SK-N-SH (cell line): Measurements from ENCODE around the gene CBX1. TPM values are rescaled to one million over a fixed set of nuclear protein-coding genes. Genes with fewer than 3 reads are reported as not detected.

Experiments used
- CTCF ChIA-PET: fragments of 300-600, 350-600 bp; formaldehyde crosslinking; extraction: SDS; loops from one replicate; lab custom pipeline; 2021; lab: Yijun Ruan, JAX
- POLR2A ChIA-PET: fragments of 350-600 bp; sonication (Branson Sonifier 250); formaldehyde crosslinking; extraction: SDS; loops from one replicate; lab custom pipeline; 2020; ENCODE audit warnings: antibody characterized with exemption, inconsistent platforms; lab: Yijun Ruan, JAX
- DNase-seq: peaks from one replicate; pipeline ENCODE4 v3.0.0; 2012
- H2AFZ ChIP-seq: fragments of 200-600 bp; sonication (generic); 2 replicates; pipeline ENCODE4 v1.8.1; 2016; ENCODE audit warnings: antibody characterized with exemption, mild to moderate bottlenecking, low read depth
- H3F3A ChIP-seq: fragments of 200-600 bp; sonication (generic); replicated peaks from 2 replicates; pipeline ENCODE3; 2016; ENCODE audit warnings: antibody characterized with exemption, mild to moderate bottlenecking; ENCODE audit not compliant: insufficient read depth
- H3K27ac ChIP-seq, 2 experiments: fragments of 200-500 bp in 1 of 2; fragments of 200-600 bp in 1 of 2; sonication (Bioruptor generic) in 1 of 2; sonication (generic), shearing (Covaris generic) in 1 of 2; 2 replicates each; pipeline versions ENCODE4 v1.5.1 to v1.6.1; 2014 to 2016; ENCODE audit warnings: low read depth in 2 of 2, inconsistent platforms in 1 of 2, low read length in 1 of 2, mild to moderate bottlenecking in 1 of 2, mixed read lengths in 1 of 2
- H3K27me3 ChIP-seq: fragments of 200-600 bp; sonication (generic), shearing (Covaris generic); 2 replicates; pipeline ENCODE4 v1.6.1; 2016; ENCODE audit warnings: mixed run types; ENCODE audit not compliant: insufficient read depth
- H3K36me3 ChIP-seq, 2 experiments: fragments of 200-500 bp in 1 of 2; fragments of 200-600 bp in 1 of 2; sonication (Bioruptor generic) in 1 of 2; sonication (generic) in 1 of 2; replicated peaks in 1 of 2; 2 replicates each; pipeline versions ENCODE3 to v1.5.1; 2014 to 2016; ENCODE audit warnings: low read length in 1 of 2, mild to moderate bottlenecking in 1 of 2; ENCODE audit not compliant: insufficient read depth in 2 of 2, control insufficient read depth in 1 of 2
- H3K4me1 ChIP-seq, 2 experiments: fragments of 200-500 bp in 1 of 2; fragments of 200-600 bp in 1 of 2; sonication (Bioruptor generic) in 1 of 2; sonication (generic), shearing (Covaris generic) in 1 of 2; 2 replicates each; pipeline versions ENCODE4 v1.5.1 to v1.6.1; 2014 to 2016; ENCODE audit warnings: low read depth in 1 of 2, low read length in 1 of 2, mixed run types in 1 of 2; ENCODE audit not compliant: insufficient read depth in 2 of 2, control insufficient read depth in 1 of 2
- H3K4me2 ChIP-seq: fragments of 200-600 bp; sonication (generic), shearing (Covaris generic); 2 replicates; pipeline ENCODE4 v1.6.1; 2017; ENCODE audit warnings: mixed run types
- H3K4me3 ChIP-seq, 2 experiments: fragments of 200-500 bp in 1 of 2; fragments of 200-600 bp in 1 of 2; sonication (Bioruptor generic) in 1 of 2; sonication (generic), shearing (Covaris generic) in 1 of 2; 2 replicates each; pipeline versions ENCODE4 v1.5.1 to v1.8.1; 2014 to 2016; ENCODE audit warnings: low read depth in 2 of 2, inconsistent platforms in 1 of 2, low read length in 1 of 2, mild to moderate bottlenecking in 1 of 2, mixed read lengths in 1 of 2, moderate library complexity in 1 of 2
- H3K79me2 ChIP-seq: fragments of 200-600 bp; sonication (generic); 2 replicates; pipeline ENCODE4 v1.8.1; 2017; ENCODE audit warnings: mild to moderate bottlenecking; ENCODE audit not compliant: insufficient read depth
- H3K9ac ChIP-seq: fragments of 200-600 bp; sonication (generic); 2 replicates; pipeline ENCODE4 v1.6.1; 2017; ENCODE audit warnings: mixed run types
- H3K9me2 ChIP-seq: fragments of 200-600 bp; sonication (generic); 2 replicates; pipeline ENCODE4 v1.6.1; 2017; ENCODE audit warnings: mixed run types
- H3K9me3 ChIP-seq: fragments of 200-600 bp; sonication (generic); 2 replicates; pipeline ENCODE4 v1.6.1; 2017; ENCODE audit warnings: mixed run types, mild to moderate bottlenecking, moderate library complexity
- H4K20me1 ChIP-seq: fragments of 200-600 bp; sonication (generic); 2 replicates; pipeline ENCODE4 v1.6.1; 2017; ENCODE audit warnings: mild to moderate bottlenecking, mixed run types; ENCODE audit not compliant: insufficient read depth
- FOXJ3 ChIP-seq: sonication (generic); formaldehyde crosslinking; IDR thresholded peaks from 2 replicates; pipeline ENCODE4 v1.5.1; 2020; ENCODE audit warnings: mild to moderate bottlenecking, missing genetic modification reagents
- GATA2 ChIP-seq: sonication (generic); formaldehyde crosslinking; IDR thresholded peaks from 2 replicates; pipeline ENCODE4 v1.5.0; 2020; ENCODE audit warnings: mild to moderate bottlenecking, missing genetic modification reagents
- JUND ChIP-seq: IDR thresholded peaks from 2 replicates; pipeline ENCODE4 v1.4.0; 2012
- POLR2AphosphoS5 ChIP-seq: IDR thresholded peaks from 2 replicates; pipeline ENCODE4 v1.6.1; 2012; ENCODE audit warnings: low read depth, low read length
- SIN3A ChIP-seq: IDR thresholded peaks from 2 replicates; pipeline ENCODE4 v1.6.1; 2012; ENCODE audit warnings: low read depth, mild to moderate bottlenecking, low read length, moderate library complexity, borderline replicate concordance
- SMC3 ChIP-seq: IDR thresholded peaks from 2 replicates; pipeline ENCODE4 v1.6.1; 2012; ENCODE audit warnings: low read depth, low read length, improper control_type of control experiment
- TEAD4 ChIP-seq: IDR thresholded peaks from 2 replicates; pipeline ENCODE4 v1.4.0; 2012; ENCODE audit warnings: mild to moderate bottlenecking, borderline replicate concordance; ENCODE audit not compliant: insufficient read depth
- WGBS: methylation state at CpG from one replicate; pipeline ENCODE4 v1.1.6; 2017; ENCODE audit warnings: low lambda C conversion rate; 5-methylcytosine and 5-hydroxymethylcytosine counted together
- polyA plus RNA-seq, 3 experiments: library from polyadenylated mRNA; depleted of rRNA; stranded (reverse); fragments of >200 nt; gene quantifications; 2 replicates each; pipeline ENCODE4 v1.2.3, GENCODE V29; 2012
- TF ChIP-seq, protein P1 (sequence below): IDR thresholded peaks from 2 replicates; pipeline ENCODE4 v1.6.1; 2012; ENCODE audit warnings: mild to moderate bottlenecking, low read depth, low read length, moderate library complexity
- TF ChIP-seq, protein P2 (sequence below): IDR thresholded peaks from 2 replicates; pipeline ENCODE4 v1.4.0; 2012; ENCODE audit warnings: low read depth, borderline replicate concordance
- TF ChIP-seq, protein P3 (sequence below): fragments of 150-350 bp; IDR thresholded peaks from 2 replicates; pipeline ENCODE4 v1.6.1; 2017; ENCODE audit warnings: antibody characterized with exemption, low read length, low read depth, borderline replicate concordance

The CBX1 gene
- polyA plus RNA-seq, 1 of the 3 experiments (the other 2 are of a cell fraction) = 102 TPM

DNA sequence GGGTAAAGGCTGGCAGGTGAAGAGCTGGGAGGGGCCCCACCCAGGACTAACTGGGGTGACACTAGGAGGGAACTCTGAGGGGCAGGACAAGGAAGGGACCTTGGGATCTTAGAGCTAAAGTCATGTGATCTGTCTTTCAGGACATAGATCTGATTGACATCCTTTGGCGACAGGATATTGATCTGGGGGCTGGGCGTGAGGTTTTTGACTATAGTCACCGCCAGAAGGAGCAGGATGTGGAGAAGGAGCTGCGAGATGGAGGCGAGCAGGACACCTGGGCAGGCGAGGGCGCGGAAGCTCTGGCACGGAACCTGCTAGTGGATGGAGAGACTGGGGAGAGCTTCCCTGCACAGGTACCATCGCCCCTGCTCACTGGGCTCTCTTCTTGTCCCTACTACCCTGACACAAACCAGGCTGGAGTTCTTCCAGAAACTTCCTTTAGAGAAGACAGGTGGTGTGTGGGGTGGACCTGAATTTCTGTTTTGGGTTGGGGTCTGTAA lies 45.0 kb downstream of the CBX1 start (continued):
- TF ChIP-seq, protein P1, sequence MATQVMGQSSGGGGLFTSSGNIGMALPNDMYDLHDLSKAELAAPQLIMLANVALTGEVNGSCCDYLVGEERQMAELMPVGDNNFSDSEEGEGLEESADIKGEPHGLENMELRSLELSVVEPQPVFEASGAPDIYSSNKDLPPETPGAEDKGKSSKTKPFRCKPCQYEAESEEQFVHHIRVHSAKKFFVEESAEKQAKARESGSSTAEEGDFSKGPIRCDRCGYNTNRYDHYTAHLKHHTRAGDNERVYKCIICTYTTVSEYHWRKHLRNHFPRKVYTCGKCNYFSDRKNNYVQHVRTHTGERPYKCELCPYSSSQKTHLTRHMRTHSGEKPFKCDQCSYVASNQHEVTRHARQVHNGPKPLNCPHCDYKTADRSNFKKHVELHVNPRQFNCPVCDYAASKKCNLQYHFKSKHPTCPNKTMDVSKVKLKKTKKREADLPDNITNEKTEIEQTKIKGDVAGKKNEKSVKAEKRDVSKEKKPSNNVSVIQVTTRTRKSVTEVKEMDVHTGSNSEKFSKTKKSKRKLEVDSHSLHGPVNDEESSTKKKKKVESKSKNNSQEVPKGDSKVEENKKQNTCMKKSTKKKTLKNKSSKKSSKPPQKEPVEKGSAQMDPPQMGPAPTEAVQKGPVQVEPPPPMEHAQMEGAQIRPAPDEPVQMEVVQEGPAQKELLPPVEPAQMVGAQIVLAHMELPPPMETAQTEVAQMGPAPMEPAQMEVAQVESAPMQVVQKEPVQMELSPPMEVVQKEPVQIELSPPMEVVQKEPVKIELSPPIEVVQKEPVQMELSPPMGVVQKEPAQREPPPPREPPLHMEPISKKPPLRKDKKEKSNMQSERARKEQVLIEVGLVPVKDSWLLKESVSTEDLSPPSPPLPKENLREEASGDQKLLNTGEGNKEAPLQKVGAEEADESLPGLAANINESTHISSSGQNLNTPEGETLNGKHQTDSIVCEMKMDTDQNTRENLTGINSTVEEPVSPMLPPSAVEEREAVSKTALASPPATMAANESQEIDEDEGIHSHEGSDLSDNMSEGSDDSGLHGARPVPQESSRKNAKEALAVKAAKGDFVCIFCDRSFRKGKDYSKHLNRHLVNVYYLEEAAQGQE = no peak
- TF ChIP-seq FOXJ3 (no peak), TEAD4 (no peak), SIN3A (no peak), JUND (no peak), POLR2AphosphoS5 (no peak), SMC3 (no peak)

DNA sequence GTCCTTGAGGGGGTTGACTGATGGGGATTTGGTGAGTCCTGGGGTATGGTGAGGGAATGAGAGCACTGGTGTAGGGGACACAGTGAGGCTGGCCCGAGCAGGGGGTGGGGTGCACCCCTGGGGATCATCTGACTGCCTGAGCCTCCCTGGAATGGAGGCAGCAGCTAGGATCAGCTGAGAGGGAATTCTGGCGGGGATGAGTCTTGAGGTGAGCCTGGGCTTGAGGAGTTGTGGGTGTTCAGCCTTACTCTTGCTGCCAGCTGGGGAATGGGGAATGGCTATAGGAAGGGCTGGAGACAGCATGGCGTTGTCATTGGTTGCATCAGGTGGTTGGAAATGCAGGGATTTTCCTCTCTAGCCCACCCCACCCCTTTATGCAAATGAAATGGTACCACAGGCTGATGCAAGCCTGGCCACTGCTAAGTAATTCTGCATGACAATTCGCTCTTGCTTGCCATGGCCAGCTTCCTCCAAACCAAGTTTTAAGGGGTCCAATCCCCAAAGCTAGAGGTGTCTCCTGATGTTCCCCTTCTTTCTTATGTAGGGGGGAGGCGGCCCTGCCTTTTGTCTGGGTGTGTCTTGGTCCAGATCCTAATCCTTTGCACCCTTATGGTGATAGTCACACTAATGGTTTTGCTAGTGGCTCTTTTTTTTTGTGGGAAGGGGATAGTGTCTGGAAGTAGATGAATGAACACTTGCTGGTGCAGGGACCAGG lies 45.6 kb downstream of the CBX1 start:
- H3K4me2 ChIP-seq = peak overlapping the region; percentile 88

More for the DNA sequence above, 45.6 kb downstream of the CBX1 start:
- Histone ChIP-seq H2AFZ (no peak overlapping the region), H3F3A (peaks cover 18% of the 10 kb centered on the region), H3K79me2 (peaks cover 65% of the 10 kb centered on the region), H3K36me3 (peaks cover 42 to 82% of the 10 kb centered on the region in 2 experiments), H3K9me2 (no peaks in the 10 kb centered on the region), H4K20me1 (peaks cover 60% of the 10 kb centered on the region), H3K27ac (peak overlapping the region; percentile 55 to 78; a peak in 3 of 4 replicates), H3K9ac (0 out of 2 replicates have a peak overlapping the region, but pooled peaks have one; percentile 12)
- no peak for DNase-seq
- TF ChIP-seq, protein P2, sequence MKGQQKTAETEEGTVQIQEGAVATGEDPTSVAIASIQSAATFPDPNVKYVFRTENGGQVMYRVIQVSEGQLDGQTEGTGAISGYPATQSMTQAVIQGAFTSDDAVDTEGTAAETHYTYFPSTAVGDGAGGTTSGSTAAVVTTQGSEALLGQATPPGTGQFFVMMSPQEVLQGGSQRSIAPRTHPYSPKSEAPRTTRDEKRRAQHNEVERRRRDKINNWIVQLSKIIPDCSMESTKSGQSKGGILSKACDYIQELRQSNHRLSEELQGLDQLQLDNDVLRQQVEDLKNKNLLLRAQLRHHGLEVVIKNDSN = no peak
- TF ChIP-seq GATA2 (CRISPR knock-in tag) (peak; percentile 14; the same call in 1 of the 2 replicates), POLR2AphosphoS5 (peak; percentile 14; the same call in 1 of the 2 replicates)
- TF ChIP-seq, protein P3, sequence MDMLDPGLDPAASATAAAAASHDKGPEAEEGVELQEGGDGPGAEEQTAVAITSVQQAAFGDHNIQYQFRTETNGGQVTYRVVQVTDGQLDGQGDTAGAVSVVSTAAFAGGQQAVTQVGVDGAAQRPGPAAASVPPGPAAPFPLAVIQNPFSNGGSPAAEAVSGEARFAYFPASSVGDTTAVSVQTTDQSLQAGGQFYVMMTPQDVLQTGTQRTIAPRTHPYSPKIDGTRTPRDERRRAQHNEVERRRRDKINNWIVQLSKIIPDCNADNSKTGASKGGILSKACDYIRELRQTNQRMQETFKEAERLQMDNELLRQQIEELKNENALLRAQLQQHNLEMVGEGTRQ = no peak
- TF ChIP-seq, all 33 proteins: peak for 2
- H3K4me1 ChIP-seq = peaks cover 46 to 59% of the 10 kb centered on the region in 2 experiments
- WGBS = 75% methylated on average over 5 of the region's 5 CpGs
- H3K4me3 ChIP-seq = peak overlapping the region in 1 of 2 experiments; percentile 42; a peak in 1 of 4 replicates
- CTCF ChIA-PET = interaction anchor here (0.6 to 44.3 kb wide), 11 partner anchors 8 to 563 kb away, joined by 3 to 1200 read pairs (median 6); partner anchors contain the start of genes COPZ2 and NFE2L1
- POLR2A ChIA-PET = interaction anchor here (1.2 to 2.9 kb wide), 4 partner anchors 10 to 18 kb away, joined by 4 to 18 read pairs (median 4); no protein-coding TSS in a partner anchor
- H3K9me3 ChIP-seq = no peaks in the 10 kb centered on the region
- no peaks in the 10 kb centered on the region for H3K27me3 ChIP-seq
